Nephron progenitor cell (in vitro differentiated cells): ENCODE data around the gene METRNL.

Source experiments
- DNase-seq: peaks from one replicate; pipeline ENCODE4 v3.0.0; 2021
- H3K27ac Mint-ChIP-seq: 2 replicates; pipeline ENCODE4 v1.8.0; 2021; ENCODE audit warnings: mild to moderate bottlenecking, moderate library complexity, mixed read lengths
- H3K27me3 Mint-ChIP-seq: 2 replicates; pipeline ENCODE4 v1.8.0; 2021; ENCODE audit warnings: mild to moderate bottlenecking, low read depth, mixed read lengths; ENCODE audit not compliant: poor library complexity
- H3K36me3 Mint-ChIP-seq: 2 replicates; pipeline ENCODE4 v1.8.0; 2021; ENCODE audit warnings: low read depth, mixed read lengths
- H3K4me1 Mint-ChIP-seq: 2 replicates; pipeline ENCODE4 v1.8.0; 2021; ENCODE audit warnings: mixed read lengths
- H3K4me3 Mint-ChIP-seq: 2 replicates; pipeline ENCODE4 v1.8.0; 2021; ENCODE audit warnings: mild to moderate bottlenecking, moderate library complexity, mixed read lengths
- H3K9me3 Mint-ChIP-seq: 2 replicates; pipeline ENCODE4 v1.8.0; 2021; ENCODE audit warnings: mild to moderate bottlenecking, moderate library complexity, mixed read lengths
- CTCF ChIP-seq: fragments of 200-600 bp; sonication (generic); IDR thresholded peaks from 2 replicates; pipeline ENCODE4 v1.5.0; 2021; ENCODE audit warnings: antibody characterized with exemption

The METRNL gene

GRCh38 chr17:83050651-83051395 is 28.6 kb upstream of the METRNL start:
- H3K4me3 Mint-ChIP-seq: peak overlapping the region; percentile 83
- peaks cover 4% of the 10 kb centered on the region for H3K27me3 Mint-ChIP-seq
- peaks cover 28% of the 10 kb centered on the region for H3K36me3 Mint-ChIP-seq
- peaks cover 17% of the 10 kb centered on the region for H3K9me3 Mint-ChIP-seq
- peaks cover 20% of the 10 kb centered on the region for H3K4me1 Mint-ChIP-seq
- no peak for TF ChIP-seq CTCF
- H3K27ac Mint-ChIP-seq: no peak overlapping the region
- no peak for DNase-seq

- Mint-ChIP-seq H3K9me3 (peaks cover 12% of the 10 kb centered on the region), H3K27ac (no peak overlapping the region), H3K4me1 (peaks cover 28% of the 10 kb centered on the region), H3K27me3 (peaks cover 4% of the 10 kb centered on the region), H3K36me3 (peaks cover 22% of the 10 kb centered on the region), H3K4me3 (peak overlapping the region; percentile 83)
- TF ChIP-seq CTCF: no peak
- DNase-seq: peak; percentile 97
These were observed 27.8 kb upstream of the METRNL start for GRCh38 chr17:83051396-83052240.

- Mint-ChIP-seq H3K4me1 (peaks cover 31% of the 10 kb centered on the region), H3K27me3 (peaks cover 4% of the 10 kb centered on the region), H3K36me3 (peaks cover 17% of the 10 kb centered on the region), H3K9me3 (peaks cover 6% of the 10 kb centered on the region), H3K4me3 (peak overlapping the region; percentile 52), H3K27ac (no peak overlapping the region)
- DNase-seq: no peak
- no peak for TF ChIP-seq CTCF
These were observed 27.2 kb upstream of the METRNL start for GRCh38 chr17:83052241-83052564.

- Mint-ChIP-seq H3K27me3 (peaks cover 4% of the 10 kb centered on the region), H3K27ac (no peak overlapping the region), H3K4me1 (peaks cover 36% of the 10 kb centered on the region), H3K9me3 (peaks cover under 1% of the 10 kb centered on the region), H3K36me3 (peaks cover 8% of the 10 kb centered on the region), H3K4me3 (no peak overlapping the region)
- no peak for DNase-seq
- no peak for TF ChIP-seq CTCF
These were observed 26.3 kb upstream of the METRNL start for GRCh38 chr17:83053021-83053681.

- Mint-ChIP-seq H3K9me3 (no peaks in the 10 kb centered on the region), H3K27me3 (peaks cover 4% of the 10 kb centered on the region), H3K4me3 (no peak overlapping the region), H3K27ac (peak overlapping the region; percentile 78), H3K36me3 (peaks cover under 1% of the 10 kb centered on the region), H3K4me1 (peaks cover 41% of the 10 kb centered on the region)
- TF ChIP-seq CTCF: no peak
- no peak for DNase-seq
These were observed 25.5 kb upstream of the METRNL start for GRCh38 chr17:83053739-83054451.
